Measurements from ENCODE around the gene RABL6. TPM values are rescaled to one million over a fixed set of nuclear protein-coding genes. Genes with fewer than 3 reads are reported as not detected.
"Not testable (repeated sequence)": the region's sequence is repeated elsewhere in the genome, so short reads cannot be mapped to it uniquely, and the experiment has no call there.

RABL6 gene
- total and polyA plus RNA-seq, 8 donors = 49.5 to 80.8 (median 62.3) TPM

DNA sequence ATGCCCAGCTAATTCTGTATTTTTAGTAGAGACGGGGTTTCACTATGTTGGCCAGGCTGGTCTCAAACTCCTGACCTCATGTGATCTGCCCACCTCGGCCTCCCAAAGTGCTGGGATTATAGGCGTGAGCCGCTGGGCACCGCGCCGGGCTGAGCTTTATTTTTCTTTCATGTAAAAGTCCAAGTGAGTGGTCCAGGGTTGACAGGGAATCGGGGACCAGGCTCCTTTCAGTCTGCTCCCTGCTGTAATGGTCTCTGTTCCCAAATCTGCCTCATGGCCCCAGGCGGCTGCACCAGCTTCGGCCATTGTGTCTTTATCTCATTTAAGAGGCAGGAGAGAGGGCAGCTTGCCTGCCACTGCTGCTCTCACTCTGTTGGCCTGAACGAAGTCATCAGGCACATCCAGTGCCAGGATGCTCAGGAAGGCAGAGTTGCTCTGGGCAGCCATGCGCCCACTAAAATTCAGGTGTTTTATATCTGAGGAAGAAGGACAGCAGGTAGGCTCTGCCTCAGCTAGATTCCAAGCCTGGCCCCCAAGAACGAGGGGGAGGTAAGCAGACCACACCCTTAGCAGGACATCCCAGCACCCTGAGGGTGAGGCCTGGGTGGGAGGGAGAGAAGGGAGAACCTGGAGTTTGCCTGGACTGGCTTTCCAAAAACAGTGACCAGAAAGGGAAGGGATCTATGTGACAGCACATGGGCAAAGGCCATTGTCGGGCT, 13.3 kb upstream of the RABL6 start:
- intact Hi-C loops (cut with DNase I) = no loop called here
- DNase-seq = peak in 1 of 4 donors; percentile 39
- peaks cover 16 to 53% of the 10 kb centered on the region in 2 donors for H3K4me1 ChIP-seq

DNA sequence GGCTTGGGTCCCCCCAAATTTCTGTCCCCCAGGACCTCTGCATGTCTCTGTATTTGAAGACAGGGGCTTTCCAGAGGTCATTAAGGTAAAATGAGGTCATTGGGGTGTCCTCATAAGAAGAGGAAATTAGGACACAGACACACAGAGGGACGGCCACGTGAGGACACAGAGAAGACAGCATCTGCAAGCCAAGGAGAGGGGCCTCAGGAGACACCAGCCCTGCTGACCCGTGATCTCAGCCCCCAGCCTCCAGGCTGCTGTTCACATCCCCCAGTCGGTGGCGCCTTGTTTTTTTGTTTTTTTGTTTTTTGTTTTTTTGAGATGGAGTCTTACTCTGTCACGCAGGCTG, 12.8 kb upstream of the RABL6 start:
- DNase-seq = peak in 1 of 4 donors; percentile 13
- no peaks in the 10 kb centered on the region for H3K9me3 ChIP-seq
- peaks cover 0 to 19% of the 10 kb centered on the region in 2 donors for H3K36me3 ChIP-seq
- no peak overlapping the region for H3K4me3 ChIP-seq
- TF ChIP-seq CTCF (IDR thresholded peaks at IDR 0.05) = no peak
- no peak for ATAC-seq
- intact Hi-C loops (cut with DNase I) = no loop called here
- no peak overlapping the region for H3K27ac ChIP-seq
- H3K4me1 ChIP-seq = peaks cover 17 to 57% of the 10 kb centered on the region in 2 donors
- H3K27me3 ChIP-seq = peaks cover 13 to 45% of the 10 kb centered on the region in 2 donors

More for the DNA sequence above, 13.3 kb upstream of the RABL6 start:
- Histone ChIP-seq H3K27me3 (peaks cover 8 to 40% of the 10 kb centered on the region in 2 donors), H3K36me3 (peaks cover 0 to 19% of the 10 kb centered on the region in 2 donors), H3K9me3 (no peaks in the 10 kb centered on the region), H3K4me3 (no peak overlapping the region), H3K27ac (no peak overlapping the region)
- no peak for TF ChIP-seq CTCF (IDR thresholded peaks at IDR 0.05)
- no peak for ATAC-seq

GRCh38 chr9:136796238-136796774, 11.4 kb upstream of the RABL6 start, which contains the start of gene CCDC183:
TSS of gene CCDC183 (plus strand) at chr9:136796338. CDS start at chr9:136796398, 60 bp downstream.
- Histone ChIP-seq H3K4me3 (no peak within 1 kb of the TSS), H3K4me1 (peaks cover 25 to 62% of the 10 kb centered on the region in 2 donors), H3K9me3 (no peaks in the 10 kb centered on the region), H3K36me3 (peaks cover 0 to 19% of the 10 kb centered on the region in 2 donors), H3K27ac (no peak within 1 kb of the TSS), H3K27me3 (peaks cover 19 to 58% of the 10 kb centered on the region in 2 donors)
- TF ChIP-seq CTCF (IDR thresholded peaks at IDR 0.05) = no peak
- no peak for ATAC-seq
- intact Hi-C loops (cut with DNase I) = no loop called here
- peak in 1 of 4 donors; percentile 32 for DNase-seq

DNA sequence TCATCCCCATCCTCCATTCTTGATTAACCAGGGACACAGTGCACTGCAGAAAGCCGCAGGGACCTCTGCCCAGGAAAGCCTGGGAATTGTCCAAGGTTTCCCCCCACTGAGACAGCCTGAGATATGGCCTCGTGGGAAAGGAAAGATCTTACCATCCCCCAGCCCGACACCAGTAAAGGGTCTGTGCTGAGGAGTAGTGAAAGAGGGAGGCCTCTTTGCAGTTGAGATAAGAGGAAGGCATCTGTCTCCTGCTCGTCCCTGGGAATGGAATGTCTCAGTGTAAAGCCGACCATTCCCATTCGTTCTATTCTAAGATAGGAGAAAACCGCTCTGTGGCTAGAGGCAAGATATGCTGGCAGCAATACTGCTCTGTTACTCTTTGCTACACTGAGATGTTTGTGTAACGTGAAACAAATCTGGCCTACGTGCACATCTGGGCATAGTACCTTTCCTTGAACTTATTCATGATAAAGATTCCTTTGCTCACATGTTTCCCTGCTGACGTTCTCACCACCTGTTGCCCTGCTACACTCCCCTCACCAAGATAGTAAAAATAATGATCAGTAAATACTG, 10.9 kb upstream of the RABL6 start:
- ATAC-seq; H3K4me3 ChIP-seq; H3K9me3 ChIP-seq; DNase-seq; intact Hi-C loops (cut with DNase I); H3K27ac ChIP-seq: not testable (repeated sequence)
- Histone ChIP-seq H3K4me1 (peaks cover 23 to 61% of the 10 kb centered on the region in 2 donors), H3K36me3 (peaks cover 0 to 19% of the 10 kb centered on the region in 2 donors), H3K27me3 (peaks cover 24 to 64% of the 10 kb centered on the region in 2 donors)

- intact Hi-C loops (cut with DNase I) = no loop called here
- no peaks in the 10 kb centered on the region for H3K9me3 ChIP-seq
- peaks cover 26 to 72% of the 10 kb centered on the region in 2 donors for H3K27me3 ChIP-seq
- H3K36me3 ChIP-seq = peaks cover 0 to 5% of the 10 kb centered on the region in 2 donors
- peak in 1 of 4 donors; percentile 54 for DNase-seq
- H3K4me1 ChIP-seq = peaks cover 17 to 45% of the 10 kb centered on the region in 2 donors
- no peak overlapping the region for H3K4me3 ChIP-seq
- H3K27ac ChIP-seq = no peak overlapping the region
- ATAC-seq = no peak
- TF ChIP-seq CTCF (IDR thresholded peaks at IDR 0.05) = no peak
Measured at GRCh38 chr9:136798708-136799078, 9.1 kb upstream of the RABL6 start.
